Osteoblast (primary cell): ENCODE results near the gene SLC39A11. TPM values are rescaled to one million over a fixed set of nuclear protein-coding genes. Genes with fewer than 3 reads are reported as not detected.

Experiments
- DNase-seq: peaks from one replicate; pipeline ENCODE4 v3.0.0; 2011; ENCODE audit warnings: low spot score, mixed read lengths; ENCODE audit not compliant: insufficient read length; ENCODE audit errors: missing footprints
- H2AFZ ChIP-seq: 2 replicates; pipeline ENCODE4 v1.6.0; 2011; ENCODE audit warnings: mild to moderate bottlenecking, low read length
- H3K27ac ChIP-seq: 2 replicates; pipeline ENCODE4 v1.5.1; 2011; ENCODE audit warnings: mild to moderate bottlenecking, low read depth, low read length, moderate library complexity
- H3K27me3 ChIP-seq: 2 replicates; pipeline ENCODE4 v1.6.0; 2012; ENCODE audit warnings: mild to moderate bottlenecking, control low read depth, inconsistent platforms, low read length, moderate library complexity; ENCODE audit not compliant: insufficient read depth
- H3K36me3 ChIP-seq: 2 replicates; pipeline ENCODE4 v1.5.1; 2011; ENCODE audit warnings: mild to moderate bottlenecking, low read length, control low read depth, moderate library complexity; ENCODE audit not compliant: insufficient read depth
- H3K4me1 ChIP-seq: 2 replicates; pipeline ENCODE4 v1.5.1; 2011; ENCODE audit warnings: mild to moderate bottlenecking, low read length, control low read depth, moderate library complexity; ENCODE audit not compliant: insufficient read depth
- H3K4me2 ChIP-seq: 2 replicates; pipeline ENCODE4 v1.6.0; 2011; ENCODE audit warnings: mild to moderate bottlenecking, low read length; ENCODE audit not compliant: insufficient read depth
- H3K4me3 ChIP-seq: fragments of 200-600 bp; sonication (generic); 3 replicates; pipeline ENCODE4 v1.5.1; 2012; ENCODE audit warnings: mild to moderate bottlenecking, low read length, inconsistent platforms; ENCODE audit not compliant: insufficient read depth
- H3K79me2 ChIP-seq: 2 replicates; pipeline ENCODE4 v1.6.0; 2012; ENCODE audit warnings: mild to moderate bottlenecking, low read length, control low read depth, inconsistent platforms; ENCODE audit not compliant: insufficient read depth
- H3K9me3 ChIP-seq: 2 replicates; pipeline ENCODE4 v1.5.1; 2011; ENCODE audit warnings: low read depth, low read length, control low read depth
- H4K20me1 ChIP-seq: 2 replicates; pipeline ENCODE4 v1.6.0; 2012; ENCODE audit warnings: mild to moderate bottlenecking, low read length, control low read depth; ENCODE audit not compliant: insufficient read depth
- CTCF ChIP-seq: IDR thresholded peaks from 2 replicates; pipeline ENCODE4 v1.5.1; 2011; ENCODE audit warnings: mild to moderate bottlenecking, low read depth, low read length, moderate library complexity; ENCODE audit errors: extremely low read depth
- total RNA-seq: library from RNA; depleted of rRNA; stranded (reverse); fragments of >200 nt; gene quantifications from 2 replicates; pipeline ENCODE4 v1.2.3, GENCODE V29; 2012

Gene SLC39A11
- total RNA-seq, 1 donor, result 27.1 TPM

DNA sequence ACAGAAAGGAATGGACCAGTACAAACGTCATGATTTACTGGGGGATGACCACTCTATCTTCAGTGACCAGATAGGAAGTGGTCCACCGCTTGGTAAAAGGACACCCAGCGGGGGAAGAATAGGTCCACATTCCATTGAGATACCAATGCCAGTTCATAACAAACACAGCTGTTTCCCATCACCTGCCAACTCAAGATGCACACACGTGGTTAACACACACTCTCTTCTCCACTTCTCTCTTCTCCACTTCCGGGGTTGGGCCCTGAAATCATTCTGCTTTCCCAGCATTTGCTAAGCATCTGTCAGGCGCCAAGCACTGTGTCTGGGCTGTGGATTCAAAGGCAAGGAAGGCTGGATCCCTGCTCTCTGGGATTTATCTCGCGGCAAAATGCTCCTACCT, 175.5 kb downstream of the SLC39A11 start:
- no peak for TF ChIP-seq CTCF
- Histone ChIP-seq H3K9me3 (no peaks in the 10 kb centered on the region), H2AFZ (no peak overlapping the region)

DNA sequence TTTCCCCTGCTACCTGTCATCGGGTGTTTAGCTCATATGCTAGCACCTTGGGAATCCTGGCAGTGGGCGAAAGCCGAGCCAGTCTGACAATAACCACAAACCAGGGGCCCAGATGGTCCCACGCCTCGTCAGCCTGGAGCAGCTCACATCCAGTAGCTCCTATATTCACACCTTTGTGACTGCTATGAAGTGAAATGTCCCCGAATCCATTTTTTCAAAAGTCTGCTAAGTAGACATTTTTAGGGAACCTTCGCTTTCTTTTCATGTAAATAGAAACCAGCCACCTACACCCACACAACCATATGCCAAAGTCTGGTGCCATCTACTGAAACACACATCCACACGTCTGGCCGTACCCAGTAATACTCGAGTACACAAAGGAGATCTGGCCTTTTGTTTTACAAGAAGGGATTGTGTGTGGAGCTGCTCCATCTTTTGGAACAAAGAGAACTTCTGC, 176.8 kb downstream of the SLC39A11 start:
- H4K20me1 ChIP-seq, result no peaks in the 10 kb centered on the region
- no peaks in the 10 kb centered on the region for H3K36me3 ChIP-seq
- H3K27ac ChIP-seq, result no peak overlapping the region
- no peaks in the 10 kb centered on the region for H3K79me2 ChIP-seq
- TF ChIP-seq CTCF, result no peak
- no peaks in the 10 kb centered on the region for H3K4me1 ChIP-seq
- no peak for DNase-seq
- no peak overlapping the region for H3K4me3 ChIP-seq
- no peak overlapping the region for H3K4me2 ChIP-seq
- H3K9me3 ChIP-seq, result no peaks in the 10 kb centered on the region
- H2AFZ ChIP-seq, result no peak overlapping the region
- H3K27me3 ChIP-seq, result no peaks in the 10 kb centered on the region

More for the DNA sequence above, 175.5 kb downstream of the SLC39A11 start:
- DNase-seq, result no peak
- no peaks in the 10 kb centered on the region for H4K20me1 ChIP-seq
- H3K4me1 ChIP-seq, result no peaks in the 10 kb centered on the region
- H3K4me2 ChIP-seq, result no peak overlapping the region
- no peak overlapping the region for H3K4me3 ChIP-seq
- H3K36me3 ChIP-seq, result no peaks in the 10 kb centered on the region
- no peaks in the 10 kb centered on the region for H3K27me3 ChIP-seq
- no peak overlapping the region for H3K27ac ChIP-seq
- H3K79me2 ChIP-seq, result no peaks in the 10 kb centered on the region

GRCh38 chr17:72913142-72913682, 179.3 kb downstream of the SLC39A11 start:
- H3K4me1 ChIP-seq, result no peaks in the 10 kb centered on the region
- no peak overlapping the region for H3K4me3 ChIP-seq
- no peaks in the 10 kb centered on the region for H4K20me1 ChIP-seq
- H3K27ac ChIP-seq, result no peak overlapping the region
- no peaks in the 10 kb centered on the region for H3K27me3 ChIP-seq
- H3K36me3 ChIP-seq, result no peaks in the 10 kb centered on the region
- peak; percentile 82 for DNase-seq
- no peak overlapping the region for H2AFZ ChIP-seq
- H3K4me2 ChIP-seq, result no peak overlapping the region
- H3K79me2 ChIP-seq, result no peaks in the 10 kb centered on the region
- H3K9me3 ChIP-seq, result no peaks in the 10 kb centered on the region
- no peak for TF ChIP-seq CTCF

GRCh38 chr17:72906306-72906705, 186.2 kb downstream of the SLC39A11 start:
- no peak for DNase-seq
- no peak for TF ChIP-seq CTCF
- H3K4me1 ChIP-seq, result no peaks in the 10 kb centered on the region
- no peaks in the 10 kb centered on the region for H3K79me2 ChIP-seq
- H3K4me2 ChIP-seq, result no peak overlapping the region
- no peak overlapping the region for H3K27ac ChIP-seq
- H3K4me3 ChIP-seq, result no peak overlapping the region
- no peaks in the 10 kb centered on the region for H3K9me3 ChIP-seq
- no peaks in the 10 kb centered on the region for H3K36me3 ChIP-seq
- no peaks in the 10 kb centered on the region for H3K27me3 ChIP-seq
- H4K20me1 ChIP-seq, result peaks cover 6% of the 10 kb centered on the region
- H2AFZ ChIP-seq, result no peak overlapping the region
